Choroid plexus epithelial cell (primary cell): Measurements from ENCODE around the gene ALG9.

Source experiments
- DNase-seq: peaks from one replicate; pipeline ENCODE4 v3.0.0-alpha.2; 2010; ENCODE audit warnings: low read depth
- H3K4me3 ChIP-seq: 2 replicates; pipeline ENCODE4 v1.5.1; 2011; ENCODE audit warnings: low read depth, mild to moderate bottlenecking, control low read depth, low read length, moderate library complexity
- TF ChIP-seq, protein P1 (sequence below): conservative IDR thresholded peaks from 2 replicates; pipeline ENCODE4 v1.5.1; 2011; ENCODE audit warnings: low read depth, mild to moderate bottlenecking, control low read depth, inconsistent platforms, low read length, moderate library complexity

ALG9 gene

DNA sequence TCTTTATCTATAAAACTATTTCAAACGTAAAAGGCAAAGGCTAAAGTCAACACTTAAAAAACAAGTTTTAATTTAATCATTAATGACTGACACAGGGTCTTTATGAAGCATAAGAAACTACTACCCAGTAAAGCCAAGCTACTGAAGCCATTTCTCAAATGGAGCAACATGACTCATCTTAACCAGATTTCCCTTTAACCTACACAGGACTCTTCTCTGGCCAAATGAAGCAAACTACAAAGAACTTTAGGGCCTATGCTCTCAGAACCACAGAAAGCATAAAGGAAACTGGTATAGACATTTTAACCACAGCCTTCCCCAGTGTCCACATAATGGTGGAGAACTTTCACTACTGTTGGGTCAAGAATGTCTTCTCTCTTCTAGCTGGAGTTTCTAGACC lies 34.7 kb downstream of the ALG9 start:
- peak; percentile 78 for DNase-seq
- TF ChIP-seq, protein P1, sequence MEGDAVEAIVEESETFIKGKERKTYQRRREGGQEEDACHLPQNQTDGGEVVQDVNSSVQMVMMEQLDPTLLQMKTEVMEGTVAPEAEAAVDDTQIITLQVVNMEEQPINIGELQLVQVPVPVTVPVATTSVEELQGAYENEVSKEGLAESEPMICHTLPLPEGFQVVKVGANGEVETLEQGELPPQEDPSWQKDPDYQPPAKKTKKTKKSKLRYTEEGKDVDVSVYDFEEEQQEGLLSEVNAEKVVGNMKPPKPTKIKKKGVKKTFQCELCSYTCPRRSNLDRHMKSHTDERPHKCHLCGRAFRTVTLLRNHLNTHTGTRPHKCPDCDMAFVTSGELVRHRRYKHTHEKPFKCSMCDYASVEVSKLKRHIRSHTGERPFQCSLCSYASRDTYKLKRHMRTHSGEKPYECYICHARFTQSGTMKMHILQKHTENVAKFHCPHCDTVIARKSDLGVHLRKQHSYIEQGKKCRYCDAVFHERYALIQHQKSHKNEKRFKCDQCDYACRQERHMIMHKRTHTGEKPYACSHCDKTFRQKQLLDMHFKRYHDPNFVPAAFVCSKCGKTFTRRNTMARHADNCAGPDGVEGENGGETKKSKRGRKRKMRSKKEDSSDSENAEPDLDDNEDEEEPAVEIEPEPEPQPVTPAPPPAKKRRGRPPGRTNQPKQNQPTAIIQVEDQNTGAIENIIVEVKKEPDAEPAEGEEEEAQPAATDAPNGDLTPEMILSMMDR: no peak
- H3K4me3 ChIP-seq: no peak overlapping the region

DNA sequence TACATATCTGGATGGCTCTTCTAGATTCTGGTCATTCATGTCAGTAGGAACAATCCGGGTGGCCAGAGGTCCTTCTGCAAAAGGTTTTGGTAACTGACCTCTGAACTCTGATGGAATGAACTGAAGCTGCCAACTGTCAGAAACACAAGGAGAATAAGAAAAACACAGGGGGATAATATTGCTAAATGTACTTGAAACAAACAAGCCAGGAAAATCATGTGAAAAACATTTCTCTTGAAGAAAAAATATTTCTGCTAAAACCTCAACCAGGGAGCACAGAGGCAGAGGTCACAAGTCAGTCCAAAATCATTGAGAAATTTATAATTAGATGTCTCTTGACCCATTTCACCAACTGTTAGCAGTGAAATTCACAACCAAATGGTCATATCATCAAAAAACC lies 35.2 kb downstream of the ALG9 start:
- TF ChIP-seq, protein P1: no peak
- DNase-seq: peak; percentile 79
- no peak overlapping the region for H3K4me3 ChIP-seq

DNA sequence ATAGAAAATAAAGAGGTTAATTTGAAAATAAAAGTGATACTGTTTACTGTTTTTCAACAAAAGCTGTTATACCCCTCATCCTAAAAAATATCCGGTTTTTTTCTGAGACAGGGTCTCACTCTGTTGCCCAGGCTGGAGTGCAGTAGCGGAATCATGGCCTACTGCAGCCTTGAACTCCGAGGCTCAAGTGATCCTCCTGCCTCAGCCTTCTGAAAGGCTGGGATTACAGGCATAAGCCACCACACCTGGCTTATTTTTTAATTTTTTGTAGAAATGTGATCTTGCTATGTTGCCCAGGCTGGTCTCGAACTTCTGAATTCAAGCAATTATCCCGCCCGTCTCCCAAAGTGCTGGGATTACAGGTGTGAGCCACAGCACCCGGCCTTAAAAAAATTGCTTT lies 35.7 kb downstream of the ALG9 start:
- H3K4me3 ChIP-seq: no peak overlapping the region
- no peak for DNase-seq
- TF ChIP-seq, protein P1: no peak

DNA sequence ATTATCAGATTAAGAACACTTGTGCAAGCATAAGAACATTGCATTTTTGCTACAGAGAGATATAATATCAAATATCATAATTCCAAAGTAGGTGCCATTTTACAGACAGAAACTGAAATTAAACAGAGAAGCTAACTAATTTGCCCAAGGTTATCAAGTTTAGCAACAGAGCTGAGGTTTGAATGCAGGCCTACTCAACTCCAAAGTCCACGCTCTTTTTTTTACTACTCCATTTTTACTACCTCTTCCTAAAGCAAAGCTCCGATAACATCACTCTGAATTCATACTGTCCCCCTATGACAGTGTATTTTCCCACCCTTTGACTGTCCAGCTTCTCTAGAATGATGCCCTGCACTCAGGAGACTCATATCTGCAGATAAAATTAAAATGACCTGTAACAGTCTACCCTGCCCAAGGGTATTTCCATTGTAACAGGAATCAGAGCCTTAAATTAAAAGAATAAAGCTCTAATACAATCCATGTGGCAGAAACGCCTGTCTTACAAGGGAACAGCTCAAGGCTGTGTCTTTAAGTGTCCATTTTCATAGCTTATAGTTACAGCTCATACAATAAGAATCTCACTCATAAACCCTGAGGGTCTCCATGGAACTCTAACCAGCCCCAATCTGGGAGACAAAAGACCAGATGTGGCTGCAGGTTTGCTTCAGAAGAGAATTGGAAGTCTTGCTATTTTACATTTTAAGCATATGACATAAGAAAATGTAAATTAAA lies 36.8 kb downstream of the ALG9 start:
- TF ChIP-seq, protein P1: no peak
- no peak for DNase-seq
- no peak overlapping the region for H3K4me3 ChIP-seq

DNA sequence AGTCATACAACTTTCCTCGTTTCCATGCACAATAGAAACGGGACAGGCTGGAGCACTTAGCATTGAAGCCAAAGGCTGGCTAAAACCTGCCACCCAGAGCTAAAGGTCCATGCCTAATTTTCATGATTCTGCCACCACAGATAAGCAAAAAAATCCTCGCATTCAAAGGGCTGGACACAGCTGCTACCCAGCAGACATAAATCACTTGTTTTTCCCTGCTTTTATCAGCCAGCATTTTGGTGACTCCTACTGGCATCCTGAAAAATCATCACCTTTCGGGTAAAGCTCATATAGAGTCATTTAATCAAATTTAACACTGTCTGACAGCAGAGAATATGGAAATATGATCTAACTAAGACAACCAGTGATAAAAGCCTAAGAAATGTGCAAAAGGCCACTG lies 37.9 kb downstream of the ALG9 start:
- H3K4me3 ChIP-seq: no peak overlapping the region
- TF ChIP-seq, protein P1: peak; percentile 49
- DNase-seq: peak; percentile 69

DNA sequence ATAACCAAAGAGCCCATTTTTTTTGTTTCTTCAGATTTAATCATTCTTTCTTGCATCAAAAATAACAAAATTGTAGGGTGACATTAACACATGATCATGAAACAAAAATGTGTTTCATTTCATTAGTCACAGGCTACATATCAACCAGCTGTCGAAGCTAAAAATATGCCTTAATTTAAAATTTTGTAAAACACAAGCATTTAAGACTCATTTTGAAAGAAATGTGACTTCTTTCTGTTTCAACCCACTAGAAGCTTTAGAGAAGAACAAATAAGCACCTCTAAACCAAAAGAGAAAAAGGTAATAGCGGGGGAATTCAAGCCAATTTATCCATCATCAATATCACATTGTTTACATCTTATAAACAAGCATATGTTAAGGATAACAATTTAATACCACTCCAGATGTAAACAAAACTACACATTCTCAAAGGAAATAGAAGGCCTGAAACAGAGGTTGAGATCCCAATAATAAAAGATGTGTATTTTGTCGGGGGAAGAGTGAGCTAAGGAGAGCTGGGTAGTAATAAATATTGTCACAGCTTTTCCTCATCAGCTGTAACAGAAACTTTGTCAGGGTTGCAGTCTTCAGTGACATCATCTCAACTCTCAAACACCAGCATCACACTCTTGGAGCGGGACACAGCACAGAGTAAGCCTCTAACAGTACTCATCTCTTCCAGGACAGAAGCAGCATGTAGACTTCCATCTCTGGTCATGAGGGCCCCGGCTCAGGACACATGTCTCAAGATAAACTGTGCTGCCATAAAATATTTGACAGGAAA lies 42.0 kb downstream of the ALG9 start:
- TF ChIP-seq, protein P1: no peak
- DNase-seq: no peak
- H3K4me3 ChIP-seq: no peak overlapping the region
